ENCODE measurements around the gene RASD1.
A peak's percentile ranks its signal among the peaks of the same experiment; 100 is the strongest.
"Not testable (repeated sequence)": the region's sequence is repeated elsewhere in the genome, so short reads cannot be mapped to it uniquely, and the experiment has no call there.

Gene RASD1

DNA sequence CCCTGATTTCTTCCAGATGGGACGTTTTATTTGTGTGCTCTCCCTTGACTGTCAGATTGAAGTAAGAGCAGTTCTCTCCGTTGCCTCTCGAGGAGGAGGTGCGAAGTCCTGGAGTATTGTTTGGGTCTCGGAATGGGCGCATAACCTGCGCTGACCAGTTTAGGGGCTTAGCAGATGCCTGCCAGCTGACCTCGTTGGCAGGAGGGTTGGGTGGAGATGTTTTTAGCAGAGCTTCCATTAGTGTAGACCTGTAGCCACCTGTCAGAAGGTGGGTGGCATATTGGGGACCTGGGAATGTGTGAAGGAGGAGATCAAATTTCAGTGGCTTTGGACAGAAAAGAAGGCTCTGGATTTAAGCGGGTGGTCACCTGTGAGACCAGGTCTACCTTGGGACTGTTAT, 3.6 kb downstream of the RASD1 start:
- no peak for TF ChIP-seq POLR2A (IDR thresholded peaks at IDR 0.05; ENCODE audit: low read length)
- TF ChIP-seq GATA1 (IDR thresholded peaks at IDR 0.05; ENCODE audit: low read depth, low read length): no peak
- no peak for DNase-seq

- no peak for TF ChIP-seq GATA1 (IDR thresholded peaks at IDR 0.05; ENCODE audit: low read depth, low read length)
- TF ChIP-seq POLR2A (IDR thresholded peaks at IDR 0.05; ENCODE audit: low read length): no peak
- DNase-seq: no peak
Observed at GRCh38 chr17:17492085-17492484, 4.1 kb downstream of the RASD1 start.

DNA sequence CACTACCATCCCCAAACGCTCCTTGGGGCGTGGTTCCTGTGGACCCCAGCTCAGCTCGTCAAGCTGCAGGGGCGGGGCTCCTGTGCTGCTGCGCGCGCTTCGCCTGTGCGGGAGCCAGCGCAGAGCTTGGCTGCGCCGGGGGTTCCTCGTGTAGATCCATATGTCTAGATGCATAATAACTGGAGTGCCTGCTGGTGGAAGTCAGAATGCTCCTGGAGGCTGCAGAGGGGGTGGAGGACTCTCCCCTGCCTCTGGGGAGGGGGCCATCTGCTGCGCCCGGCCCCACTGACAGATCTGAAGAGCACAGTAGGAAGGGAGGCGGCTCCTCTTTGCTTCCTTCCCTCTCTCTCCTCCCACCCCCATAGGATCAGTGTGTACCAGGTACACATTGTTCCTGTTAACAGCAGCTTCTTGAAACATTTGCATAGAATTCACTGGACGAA, 4.6 kb downstream of the RASD1 start:
- TF ChIP-seq GATA1 (IDR thresholded peaks at IDR 0.05; ENCODE audit: low read depth, low read length) (no peak), POLR2A (IDR thresholded peaks at IDR 0.05; ENCODE audit: low read length) (no peak)
- no peak for DNase-seq

DNA sequence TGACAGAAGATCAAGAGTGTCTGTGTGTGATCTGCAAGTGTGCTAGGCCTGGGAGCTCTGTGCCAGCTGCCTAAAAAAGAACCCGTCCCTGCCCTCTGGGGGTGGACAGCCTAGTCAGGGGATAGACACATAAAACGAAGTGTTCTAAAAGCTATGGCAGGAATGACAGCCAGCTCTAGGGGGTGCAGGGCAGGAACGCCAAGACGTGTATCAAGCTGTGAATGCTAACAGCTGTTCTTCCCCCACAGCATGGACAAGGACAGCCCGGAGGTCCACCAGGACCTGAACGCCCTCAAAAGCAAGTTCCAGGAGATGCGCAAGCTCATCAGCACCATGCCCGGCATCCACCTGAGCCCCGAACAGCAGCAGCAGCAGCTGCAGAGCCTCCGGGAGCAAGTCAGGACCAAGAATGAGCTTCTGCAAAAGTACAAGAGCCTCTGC, 5.1 kb downstream of the RASD1 start:
- DNase-seq: no peak
- TF ChIP-seq GATA1 (IDR thresholded peaks at IDR 0.05; ENCODE audit: low read depth, low read length): no peak
- TF ChIP-seq POLR2A (IDR thresholded peaks at IDR 0.05; ENCODE audit: low read length): no peak

GRCh38 chr17:17487998-17488397, 8.2 kb downstream of the RASD1 start:
- no peak for TF ChIP-seq POLR2A (IDR thresholded peaks at IDR 0.05; ENCODE audit: low read length)
- TF ChIP-seq GATA1 (IDR thresholded peaks at IDR 0.05; ENCODE audit: low read depth, low read length): no peak
- no peak for DNase-seq

DNA sequence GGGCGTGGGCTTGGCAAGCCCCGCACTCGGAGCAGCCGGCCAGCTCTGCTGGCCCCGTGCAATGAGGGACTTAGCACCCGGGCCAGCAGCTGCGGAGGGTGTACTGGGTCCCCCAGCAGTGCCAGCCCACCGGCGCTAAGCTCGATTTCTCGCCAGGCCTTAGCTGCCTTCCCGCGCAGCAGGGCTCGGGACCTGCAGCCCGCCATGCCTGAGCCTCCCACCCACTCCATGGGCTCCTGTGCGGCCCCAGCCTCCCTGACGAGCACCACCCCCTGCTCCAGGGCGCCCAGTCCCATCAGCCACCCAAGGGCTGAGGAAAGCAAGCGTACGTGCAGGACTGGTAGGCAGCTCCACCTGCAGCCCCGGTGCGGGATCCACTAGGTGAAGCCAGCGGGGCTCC, 9.8 kb downstream of the RASD1 start:
- not testable (repeated sequence) for DNase-seq

DNA sequence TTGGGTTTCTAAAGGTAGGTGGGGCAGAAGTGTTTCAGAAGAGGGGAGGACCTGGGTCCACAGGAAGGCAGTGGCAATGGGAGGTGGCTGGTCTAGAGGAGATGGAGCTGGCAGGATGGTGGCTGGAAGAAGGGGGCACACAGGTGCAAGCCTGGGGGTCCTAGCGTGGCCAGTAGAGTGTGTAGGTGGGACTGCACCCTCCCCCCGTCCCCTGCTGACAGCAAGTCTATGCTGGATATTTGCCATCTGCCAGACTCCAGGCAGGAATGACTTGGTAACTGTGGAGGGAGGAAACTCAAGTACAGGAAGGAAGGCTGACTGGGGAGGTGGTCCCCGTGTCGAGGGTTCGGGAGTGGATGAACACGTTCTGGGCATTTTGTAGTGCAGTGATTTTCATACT, 10.8 kb downstream of the RASD1 start:
- no peak for DNase-seq
- no peak for TF ChIP-seq POLR2A (IDR thresholded peaks at IDR 0.05; ENCODE audit: low read length)
- no peak for TF ChIP-seq GATA1 (IDR thresholded peaks at IDR 0.05; ENCODE audit: low read depth, low read length)

DNA sequence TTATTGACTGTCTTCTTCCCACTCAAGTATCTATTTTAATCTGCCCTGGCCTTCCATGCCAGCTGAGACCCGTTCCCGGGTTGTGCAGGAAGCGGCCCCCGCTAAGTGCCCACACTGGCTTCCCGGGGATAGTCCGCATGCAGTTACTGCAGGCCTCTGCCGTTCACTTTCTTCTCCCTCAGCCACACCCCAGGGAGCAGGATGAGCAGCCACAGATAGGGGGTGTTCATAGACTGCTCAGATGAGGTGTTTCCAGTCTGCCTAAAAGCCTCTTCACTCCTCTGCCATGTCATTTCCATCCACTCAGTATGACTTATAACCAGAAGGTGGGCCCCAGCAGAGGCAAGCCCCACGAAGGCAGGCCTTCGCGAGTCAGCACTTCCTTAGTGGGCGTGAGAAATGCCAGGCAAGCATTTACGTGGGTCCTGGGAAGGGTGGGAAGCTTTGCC, 11.7 kb downstream of the RASD1 start:
- TF ChIP-seq POLR2A (IDR thresholded peaks at IDR 0.05; ENCODE audit: low read length): no peak
- no peak for TF ChIP-seq GATA1 (IDR thresholded peaks at IDR 0.05; ENCODE audit: low read depth, low read length)
- peak in 1 of 2 experiments; percentile 40 for DNase-seq

DNA sequence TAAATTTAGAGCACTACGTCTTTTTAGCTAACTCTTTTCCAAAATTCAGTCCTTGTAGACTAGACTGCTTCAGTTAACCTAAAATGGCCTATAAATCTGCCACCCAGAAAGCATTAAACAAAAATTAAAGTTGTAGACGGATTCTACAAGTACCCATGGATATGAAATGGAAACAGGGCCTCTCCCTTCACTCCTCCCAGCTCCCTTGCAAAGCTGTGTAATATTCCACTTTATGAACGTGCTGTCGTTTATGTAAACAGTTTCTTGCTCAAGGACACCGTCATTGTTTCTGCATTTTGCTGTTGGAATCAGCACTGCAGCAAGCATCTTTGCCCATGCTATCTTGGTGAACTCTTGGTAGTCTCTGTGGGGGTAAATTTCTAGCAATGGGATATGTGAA, 14.3 kb downstream of the RASD1 start:
- TF ChIP-seq POLR2A (IDR thresholded peaks at IDR 0.05; ENCODE audit: low read length): no peak
- no peak for TF ChIP-seq GATA1 (IDR thresholded peaks at IDR 0.05; ENCODE audit: low read depth, low read length)
- DNase-seq: no peak

DNA sequence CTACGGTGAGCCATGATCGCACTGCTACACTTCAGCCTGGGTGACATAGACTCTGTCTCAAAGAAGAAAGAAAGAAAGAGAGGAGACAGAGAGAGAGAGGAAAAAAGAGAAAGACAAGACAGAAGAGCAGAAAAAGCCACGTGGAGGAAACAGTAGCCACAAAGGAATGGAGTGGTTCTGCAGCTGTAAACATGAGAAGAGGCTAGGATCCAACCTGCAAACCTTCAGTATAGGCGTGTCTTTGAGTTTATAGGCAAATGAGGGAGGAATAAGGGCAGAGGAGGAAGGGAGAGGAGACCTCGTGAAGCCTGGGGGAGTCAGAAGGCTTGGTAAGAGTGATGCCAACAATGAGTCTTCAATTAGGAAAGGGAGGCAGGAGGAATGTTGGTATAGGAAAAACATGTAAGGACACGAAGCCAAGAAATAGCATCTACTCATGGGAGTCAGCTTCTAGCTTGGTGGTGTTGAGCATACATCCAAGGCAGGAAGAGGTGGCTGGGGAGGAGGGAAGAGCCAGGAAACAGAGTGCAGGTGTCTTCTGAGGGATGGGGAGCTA, 15.5 kb downstream of the RASD1 start:
- no peak for DNase-seq
- TF ChIP-seq GATA1 (IDR thresholded peaks at IDR 0.05; ENCODE audit: low read depth, low read length) (no peak), POLR2A (IDR thresholded peaks at IDR 0.05; ENCODE audit: low read length) (no peak)

DNA sequence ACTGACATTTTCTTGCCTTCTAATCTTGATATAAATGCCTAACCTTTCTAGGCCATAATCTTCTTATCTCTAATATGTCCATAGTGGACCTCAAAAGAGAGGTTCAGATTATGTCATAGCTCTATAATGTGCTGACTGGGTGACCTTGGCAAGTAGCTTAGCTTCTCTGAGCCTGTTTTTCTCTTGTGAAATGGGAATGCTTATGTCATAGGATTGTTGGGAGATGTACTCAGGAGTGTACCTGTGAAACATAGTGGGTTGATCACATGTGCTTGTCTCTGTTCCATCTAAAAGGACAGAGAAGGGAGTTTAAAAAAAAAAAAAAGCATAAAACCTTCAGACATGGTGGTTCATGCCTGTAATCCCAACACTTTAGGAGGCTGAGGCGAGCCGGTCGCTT, 17.0 kb downstream of the RASD1 start:
- peak; percentile 20 for DNase-seq
- TF ChIP-seq GATA1 (IDR thresholded peaks at IDR 0.05; ENCODE audit: low read depth, low read length): no peak
- no peak for TF ChIP-seq POLR2A (IDR thresholded peaks at IDR 0.05; ENCODE audit: low read length)

- TF ChIP-seq GATA1 (IDR thresholded peaks at IDR 0.05; ENCODE audit: low read depth, low read length): no peak
- TF ChIP-seq POLR2A (IDR thresholded peaks at IDR 0.05; ENCODE audit: low read length): peak; percentile 71
- peak; percentile 95 to 98 for DNase-seq
Observed at GRCh38 chr17:17476865-17477467, 19.2 kb downstream of the RASD1 start, which contains the start of gene MED9. MED9 (plus strand) TSS chr17:17477000; CDS start chr17:17477042, 42 bp downstream.

DNA sequence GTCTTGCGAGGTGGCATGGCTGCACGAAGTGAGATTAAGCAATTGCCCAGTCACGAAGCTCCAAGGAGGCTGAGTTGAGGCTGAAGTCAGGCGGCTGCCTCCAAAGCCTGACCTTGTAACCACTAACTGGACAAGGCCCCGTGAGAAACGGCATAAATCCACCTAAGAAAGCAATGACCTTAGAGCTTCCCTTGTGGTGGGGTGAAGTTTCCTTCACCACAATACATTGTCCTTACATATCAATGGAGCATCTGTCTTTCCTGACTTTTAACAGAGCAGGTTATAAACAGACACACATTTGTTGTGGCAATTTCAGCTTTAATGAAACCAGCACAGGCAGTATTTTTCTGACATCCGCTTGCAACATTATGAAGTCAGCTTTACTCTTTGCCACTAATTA, 21.9 kb downstream of the RASD1 start:
- DNase-seq: no peak
- TF ChIP-seq POLR2A (IDR thresholded peaks at IDR 0.05; ENCODE audit: low read length) (no peak), GATA1 (IDR thresholded peaks at IDR 0.05; ENCODE audit: low read depth, low read length) (no peak)

- TF ChIP-seq POLR2A (IDR thresholded peaks at IDR 0.05; ENCODE audit: low read length): no peak
- TF ChIP-seq GATA1 (IDR thresholded peaks at IDR 0.05; ENCODE audit: low read depth, low read length): no peak
- no peak for DNase-seq
Observed at GRCh38 chr17:17472333-17472920, 23.8 kb downstream of the RASD1 start.

GRCh38 chr17:17469996-17470395, 26.2 kb downstream of the RASD1 start:
- DNase-seq: no peak
- TF ChIP-seq POLR2A (IDR thresholded peaks at IDR 0.05; ENCODE audit: low read length) (no peak), GATA1 (IDR thresholded peaks at IDR 0.05; ENCODE audit: low read depth, low read length) (no peak)

Measured in erythroblast (primary cell).